Tibial nerve (tissue), 4 donors: ENCODE data around the gene SPG11.
A peak's percentile ranks its signal among the peaks of the same experiment; 100 is the strongest.

ENCODE experiments used
- CTCF ChIP-seq, 5 experiments: fragments of 200-600 bp in 3 of 5; fragments of 450-650 bp in 2 of 5; sonication (generic) in 3 of 5; IDR thresholded peaks; one replicate each; pipeline ENCODE4 v1.5.1; 2016 to 2019; ENCODE audit warnings: antibody characterized with exemption in 5 of 5, mild to moderate bottlenecking in 3 of 5, moderate library complexity in 2 of 5
- EP300 ChIP-seq, 2 donors: sonication (generic); formaldehyde crosslinking; IDR thresholded peaks; one replicate each; pipeline ENCODE4 v1.6.1; 2017; ENCODE audit warnings: antibody characterized with exemption in 2 of 2, mild to moderate bottlenecking in 1 of 2
- POLR2A ChIP-seq, 2 donors: fragments of 450-650 bp; IDR thresholded peaks; one replicate each; pipeline ENCODE4 v1.6.1; 2017; ENCODE audit warnings: antibody characterized with exemption in 2 of 2, mild to moderate bottlenecking in 2 of 2, moderate library complexity in 2 of 2

GRCh38 chr15:44698641-44699040 lies 35.2 kb upstream of the SPG11 start:
- no peak for TF ChIP-seq CTCF (IDR thresholded peaks at IDR 0.05)
- peak in 1 of 2 donors; percentile 14 for TF ChIP-seq EP300 (IDR thresholded peaks at IDR 0.05)
- no peak for TF ChIP-seq POLR2A (IDR thresholded peaks at IDR 0.05)
